Right atrium auricular region (tissue), 2 donors: Measurements from ENCODE around the gene MRM3. TPM values are rescaled to one million over a fixed set of nuclear protein-coding genes. Genes with fewer than 3 reads are reported as not detected.
"Not testable (repeated sequence)": the region's sequence is repeated elsewhere in the genome, so short reads cannot be mapped to it uniquely, and the experiment has no call there.

Experiments used
- DNase-seq: peaks from one replicate; pipeline ENCODE4 v3.0.0-alpha.2; 2019; ENCODE audit warnings: low spot score
- H3K27ac ChIP-seq, 2 donors: fragments of 200-600 bp; sonication (generic); 1 replicate in 1 of 2; 2 replicates in 1 of 2; pipeline ENCODE4 v1.5.1; 2016 to 2019
- H3K27me3 ChIP-seq, 2 donors: fragments of 200-600 bp; sonication (generic); one replicate each; pipeline versions ENCODE4 v1.5.1 to v1.6.0; 2017 to 2019
- H3K36me3 ChIP-seq: fragments of 200-600 bp; sonication (generic); one replicate; pipeline ENCODE4 v1.5.1; 2016
- H3K4me1 ChIP-seq, 2 donors: fragments of 200-600 bp; sonication (generic); one replicate each; pipeline versions ENCODE4 v1.5.1 to v1.6.0; 2017 to 2019
- H3K4me3 ChIP-seq, 2 donors: fragments of 200-600 bp; sonication (generic); 1 replicate in 1 of 2; 2 replicates in 1 of 2; pipeline ENCODE4 v1.5.1; 2017 to 2019; ENCODE audit warnings: mild to moderate bottlenecking in 1 of 2, moderate library complexity in 1 of 2
- H3K9me3 ChIP-seq, 2 donors: fragments of 200-600 bp; sonication (generic); one replicate each; pipeline ENCODE4 v1.5.1; 2019
- CTCF ChIP-seq, 2 donors: fragments of 200-600 bp; sonication (generic); IDR thresholded peaks; one replicate each; pipeline ENCODE4 v1.5.1; 2019; ENCODE audit warnings: antibody characterized with exemption in 2 of 2
- total RNA-seq, 2 donors: library from RNA; depleted of rRNA; stranded (reverse); fragments of >200 nt; gene quantifications; one replicate each; pipeline ENCODE4 v1.1.0, GENCODE V29; 2016

The MRM3 gene
- total RNA-seq, 2 donors from 2014 or later: 15.4 to 21.8 TPM

- H3K36me3 ChIP-seq: peaks cover 18% of the 10 kb centered on the region
- peaks cover 0 to 29% of the 10 kb centered on the region in 2 donors for H3K4me1 ChIP-seq
- H3K27me3 ChIP-seq: no peaks in the 10 kb centered on the region
- no peak overlapping the region for H3K27ac ChIP-seq
- H3K4me3 ChIP-seq: no peak overlapping the region
- H3K9me3 ChIP-seq: no peaks in the 10 kb centered on the region
- no peak for TF ChIP-seq CTCF (IDR thresholded peaks at IDR 0.05)
- DNase-seq: no peak
Measured at GRCh38 chr17:784143-784542, 2.0 kb downstream of the MRM3 start.

GRCh38 chr17:785901-786300 lies 3.7 kb downstream of the MRM3 start:
- not testable (repeated sequence) for H3K27ac ChIP-seq, H3K9me3 ChIP-seq, H3K4me3 ChIP-seq, H3K27me3 ChIP-seq, DNase-seq
- peaks cover 24% of the 10 kb centered on the region for H3K36me3 ChIP-seq
- H3K4me1 ChIP-seq: peaks cover 0 to 33% of the 10 kb centered on the region in 2 donors

DNA sequence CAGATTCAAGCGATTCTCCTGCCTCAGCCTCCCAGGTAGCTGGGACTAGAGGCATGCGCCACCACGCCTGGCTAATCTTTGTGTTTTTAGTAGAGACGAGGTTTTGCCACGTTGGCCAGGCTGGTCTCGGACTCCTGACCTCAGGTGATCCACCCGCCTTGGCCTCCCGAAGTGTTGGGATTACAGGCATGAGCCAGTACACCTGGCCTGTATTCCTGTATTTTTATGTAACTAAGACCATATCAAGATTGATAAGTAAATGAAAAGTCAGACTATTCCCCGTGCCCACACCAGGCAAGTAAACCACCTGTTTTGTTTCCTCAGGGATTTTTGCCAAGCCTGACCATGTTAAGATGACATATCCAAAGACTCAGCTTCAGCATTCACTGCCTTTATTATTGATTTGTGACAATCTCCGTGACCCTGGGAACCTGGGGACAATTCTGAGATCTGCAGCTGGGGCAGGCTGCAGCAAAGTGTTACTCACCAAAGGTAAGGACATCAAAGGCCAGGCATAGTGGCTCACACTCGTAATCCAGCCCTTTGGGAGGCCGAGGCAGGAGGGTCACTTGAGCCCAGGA lies 5.6 kb downstream of the MRM3 start:
- no peaks in the 10 kb centered on the region for H3K9me3 ChIP-seq
- no peak overlapping the region for H3K27ac ChIP-seq
- no peaks in the 10 kb centered on the region for H3K27me3 ChIP-seq
- no peak for TF ChIP-seq CTCF (IDR thresholded peaks at IDR 0.05)
- DNase-seq: no peak
- H3K4me3 ChIP-seq: no peak overlapping the region
- H3K36me3 ChIP-seq: peaks cover 36% of the 10 kb centered on the region
- peaks cover 0 to 22% of the 10 kb centered on the region in 2 donors for H3K4me1 ChIP-seq

- H3K9me3 ChIP-seq: no peaks in the 10 kb centered on the region
- H3K4me1 ChIP-seq: peaks cover 0 to 14% of the 10 kb centered on the region in 2 donors
- TF ChIP-seq CTCF (IDR thresholded peaks at IDR 0.05): no peak
- no peaks in the 10 kb centered on the region for H3K27me3 ChIP-seq
- no peak for DNase-seq
- peaks cover 37% of the 10 kb centered on the region for H3K36me3 ChIP-seq
- H3K4me3 ChIP-seq: no peak overlapping the region
- H3K27ac ChIP-seq: no peak overlapping the region
Measured at GRCh38 chr17:788551-788950, 6.4 kb downstream of the MRM3 start.

DNA sequence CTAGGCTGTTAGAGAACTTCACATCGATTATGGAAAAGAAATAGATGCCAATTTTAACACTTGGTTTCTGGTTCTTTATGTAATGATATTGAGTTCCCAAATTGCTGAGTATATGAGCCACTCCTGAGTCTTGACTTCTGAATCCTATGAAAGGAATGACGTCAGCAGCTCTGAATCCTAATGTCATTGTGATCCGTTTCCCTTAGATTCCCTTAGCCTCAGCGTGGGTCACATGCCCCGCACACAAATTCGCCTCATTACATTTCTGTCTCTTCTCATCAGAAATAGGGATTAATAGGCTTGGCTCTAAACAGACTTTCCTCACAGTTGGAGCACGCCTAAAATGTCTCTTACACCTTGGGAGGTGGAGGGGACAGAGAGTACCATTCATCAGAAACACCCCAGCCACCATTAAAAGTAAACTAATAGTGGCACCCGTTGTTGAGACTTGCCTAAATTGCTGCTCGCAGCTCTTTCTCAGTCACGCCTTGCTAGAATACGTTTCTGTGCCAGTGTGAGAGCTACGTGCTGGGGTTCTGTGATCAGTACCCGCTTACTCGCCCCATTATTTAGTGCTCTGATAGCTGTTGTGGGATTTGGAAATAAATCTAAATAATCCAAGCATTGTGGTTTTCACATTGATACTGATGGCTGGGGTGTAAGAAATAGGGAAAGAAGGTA lies 7.1 kb downstream of the MRM3 start:
- Histone ChIP-seq H3K27ac (peak overlapping the region in 1 of 2 donors; percentile 34), H3K36me3 (peaks cover 37% of the 10 kb centered on the region), H3K9me3 (no peaks in the 10 kb centered on the region), H3K4me3 (no peak overlapping the region), H3K4me1 (peaks cover 0 to 8% of the 10 kb centered on the region in 2 donors), H3K27me3 (no peaks in the 10 kb centered on the region)
- DNase-seq: no peak
- TF ChIP-seq CTCF (IDR thresholded peaks at IDR 0.05): no peak

DNA sequence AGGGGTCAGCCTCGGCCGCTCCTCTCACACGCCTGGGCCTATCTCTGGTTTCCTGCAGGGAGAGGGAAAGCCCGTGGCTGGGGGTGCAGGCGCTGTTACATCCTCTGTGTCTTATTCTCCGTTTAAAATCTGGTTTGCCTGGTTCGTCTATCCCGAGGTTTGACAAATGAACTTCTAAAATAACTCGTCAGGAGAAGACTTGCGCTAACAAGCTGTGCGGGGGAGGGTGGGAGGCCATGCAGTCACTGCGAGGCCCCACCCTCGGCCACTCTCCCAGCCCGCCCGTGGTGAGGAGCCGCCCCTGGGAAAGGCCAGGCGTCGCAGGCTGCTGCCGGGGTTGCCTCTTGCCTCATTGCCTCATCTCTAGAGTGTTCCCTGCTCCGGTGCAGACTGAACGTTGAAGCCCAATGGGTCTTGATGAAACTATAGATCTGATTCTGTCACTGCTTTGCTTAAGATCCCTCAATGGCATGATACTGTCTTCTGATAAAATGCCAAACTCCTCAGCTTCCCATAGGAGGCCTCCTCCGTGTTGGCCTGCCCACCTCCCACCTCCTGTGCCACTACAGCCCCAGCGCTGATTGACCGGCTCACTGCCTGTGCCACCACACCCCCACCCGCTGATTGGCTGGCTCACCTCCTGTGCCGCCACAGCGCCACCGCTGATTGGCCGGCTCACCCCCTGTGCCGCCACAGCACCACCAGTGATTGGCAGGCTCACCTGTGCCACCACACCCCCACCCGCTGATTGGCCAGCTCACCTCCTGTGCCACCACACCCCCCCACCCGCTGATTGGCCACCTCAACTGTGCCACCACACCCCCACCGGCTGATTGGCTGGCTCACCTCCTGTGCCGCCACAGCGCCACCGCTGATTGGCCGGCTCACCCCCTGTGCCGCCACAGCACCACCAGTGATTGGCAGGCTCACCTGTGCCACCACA lies 8.0 kb downstream of the MRM3 start:
- Histone ChIP-seq H3K36me3 (peaks cover 37% of the 10 kb centered on the region), H3K27ac (peak overlapping the region in 1 of 2 donors; percentile 34), H3K4me1 (peaks cover 0 to 15% of the 10 kb centered on the region in 2 donors)
- not testable (repeated sequence) for H3K9me3 ChIP-seq, H3K4me3 ChIP-seq, H3K27me3 ChIP-seq, DNase-seq

GRCh38 chr17:790874-791247 lies 8.7 kb downstream of the MRM3 start:
- H3K9me3 ChIP-seq, H3K4me3 ChIP-seq, H3K27ac ChIP-seq, DNase-seq, H3K27me3 ChIP-seq: not testable (repeated sequence)
- Histone ChIP-seq H3K4me1 (peaks cover 0 to 18% of the 10 kb centered on the region in 2 donors), H3K36me3 (peaks cover 37% of the 10 kb centered on the region)
